ENCODE results near the gene NFASC.

Gene NFASC

GRCh38 chr1:205071028-205071409, 200.4 kb downstream of the NFASC start:
- no CpG with 5 or more reads among the region's 2 CpGs for WGBS (ENCODE audit: insufficient coverage, insufficient read length)
- H3K4me3 ChIP-seq (ENCODE audit: low read length), result no peak overlapping the region
- H3K4me1 ChIP-seq (ENCODE audit: control insufficient read depth, insufficient read depth, low read length), result 0 out of 2 replicates have a peak, but pooled peaks cover 1% of the 10 kb centered on the region
- H3K9me3 ChIP-seq (ENCODE audit: control insufficient read depth, insufficient read depth, low read length), result no peaks in the 10 kb centered on the region
- no peaks in the 10 kb centered on the region for H3K36me3 ChIP-seq (ENCODE audit: control insufficient read depth, insufficient read depth, low read length)
- no peaks in the 10 kb centered on the region for H3K27me3 ChIP-seq (ENCODE audit: control insufficient read depth, insufficient read depth, low read length)
- no peak overlapping the region for H3K27ac ChIP-seq (ENCODE audit: low read length)
- no peak for DNase-seq (ENCODE audit: low read depth, low spot score)

- H3K9me3 ChIP-seq (ENCODE audit: control insufficient read depth, insufficient read depth, low read length), result no peaks in the 10 kb centered on the region
- no peaks in the 10 kb centered on the region for H3K4me1 ChIP-seq (ENCODE audit: control insufficient read depth, insufficient read depth, low read length)
- no peak overlapping the region for H3K27ac ChIP-seq (ENCODE audit: low read length)
- H3K27me3 ChIP-seq (ENCODE audit: control insufficient read depth, insufficient read depth, low read length), result no peaks in the 10 kb centered on the region
- no peak overlapping the region for H3K4me3 ChIP-seq (ENCODE audit: low read length)
- no peak for DNase-seq (ENCODE audit: low read depth, low spot score)
- H3K36me3 ChIP-seq (ENCODE audit: control insufficient read depth, insufficient read depth, low read length), result no peaks in the 10 kb centered on the region
- no CpG with 5 or more reads among the region's 12 CpGs for WGBS (ENCODE audit: insufficient coverage, insufficient read length)
Observed at GRCh38 chr1:205071801-205072200, 201.1 kb downstream of the NFASC start.

- DNase-seq (ENCODE audit: low read depth, low spot score), result no peak
- no CpG with 5 or more reads among the region's 9 CpGs for WGBS (ENCODE audit: insufficient coverage, insufficient read length)
- no peaks in the 10 kb centered on the region for H3K9me3 ChIP-seq (ENCODE audit: control insufficient read depth, insufficient read depth, low read length)
- no peaks in the 10 kb centered on the region for H3K4me1 ChIP-seq (ENCODE audit: control insufficient read depth, insufficient read depth, low read length)
- H3K27ac ChIP-seq (ENCODE audit: low read length), result no peak overlapping the region
- no peak overlapping the region for H3K4me3 ChIP-seq (ENCODE audit: low read length)
- H3K36me3 ChIP-seq (ENCODE audit: control insufficient read depth, insufficient read depth, low read length), result no peaks in the 10 kb centered on the region
- no peaks in the 10 kb centered on the region for H3K27me3 ChIP-seq (ENCODE audit: control insufficient read depth, insufficient read depth, low read length)
Observed at GRCh38 chr1:205072286-205072685, 201.6 kb downstream of the NFASC start.
